NK-92 (cell line): ENCODE results near the gene GRK5.

Source experiments
- DNase-seq: peaks from one replicate; lab custom pipeline; 2025; ENCODE audit not compliant: unreplicated experiment; lab: John Stamatoyannopoulos, UW

The GRK5 gene

DNA sequence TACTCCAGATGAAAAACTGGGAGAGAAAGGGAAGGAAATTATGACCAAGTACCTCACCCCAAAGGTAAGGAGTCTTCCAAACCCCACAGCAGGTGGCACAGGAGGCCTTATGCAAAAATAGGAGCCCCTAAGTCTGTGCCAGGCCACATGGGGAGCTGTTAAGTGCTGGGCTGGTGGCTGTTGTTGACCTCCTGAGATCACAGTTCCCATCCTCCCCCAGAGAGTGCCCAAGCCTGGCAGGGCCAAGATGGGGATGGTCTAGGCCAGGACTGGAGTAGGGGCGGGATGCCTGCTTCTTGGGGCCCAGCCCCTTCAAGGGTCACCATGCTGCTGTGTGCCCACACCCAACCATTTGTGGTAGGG lies 189.3 kb downstream of the GRK5 start:
- no peak for DNase-seq

DNA sequence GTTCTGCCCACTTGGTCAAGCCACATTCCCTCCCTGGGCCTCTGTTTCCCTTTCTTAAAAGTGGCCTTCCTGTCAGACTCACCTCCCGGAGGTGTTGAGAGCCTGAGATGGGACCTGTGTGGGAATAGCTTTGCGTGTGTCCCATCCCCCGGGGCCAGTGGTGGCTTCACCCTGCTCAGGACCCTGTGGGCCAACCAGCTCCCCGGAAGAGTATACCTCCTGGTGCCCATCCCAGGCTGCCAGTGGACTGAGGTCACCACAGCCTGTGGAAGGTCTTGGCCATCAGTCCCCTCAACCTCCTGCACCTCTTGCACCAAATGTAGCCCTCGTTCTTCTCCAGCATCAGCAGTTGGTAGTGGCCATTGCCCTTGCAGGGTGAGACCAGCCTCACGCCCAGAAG lies 190.0 kb downstream of the GRK5 start:
- no peak for DNase-seq

DNA sequence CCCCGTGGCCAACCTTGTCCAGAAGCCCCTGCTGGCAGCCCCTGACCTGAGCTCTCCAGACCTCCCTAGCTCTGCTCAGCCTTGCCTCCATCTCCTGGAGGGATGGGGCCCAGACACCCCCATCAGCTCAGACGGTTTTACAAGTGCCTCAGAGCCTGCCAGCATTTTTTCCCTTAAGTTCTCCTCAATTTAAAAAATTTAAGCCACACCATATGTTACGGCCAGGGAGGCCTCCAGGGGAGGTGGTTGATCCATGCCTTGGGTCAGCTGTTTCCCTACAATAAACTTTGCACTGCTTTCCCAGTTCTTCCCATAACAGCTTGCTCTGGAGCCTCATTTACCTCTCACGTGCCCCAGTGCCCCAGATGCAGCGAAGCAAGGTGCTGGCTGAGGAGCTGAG lies 191.6 kb downstream of the GRK5 start:
- DNase-seq, result no peak

DNA sequence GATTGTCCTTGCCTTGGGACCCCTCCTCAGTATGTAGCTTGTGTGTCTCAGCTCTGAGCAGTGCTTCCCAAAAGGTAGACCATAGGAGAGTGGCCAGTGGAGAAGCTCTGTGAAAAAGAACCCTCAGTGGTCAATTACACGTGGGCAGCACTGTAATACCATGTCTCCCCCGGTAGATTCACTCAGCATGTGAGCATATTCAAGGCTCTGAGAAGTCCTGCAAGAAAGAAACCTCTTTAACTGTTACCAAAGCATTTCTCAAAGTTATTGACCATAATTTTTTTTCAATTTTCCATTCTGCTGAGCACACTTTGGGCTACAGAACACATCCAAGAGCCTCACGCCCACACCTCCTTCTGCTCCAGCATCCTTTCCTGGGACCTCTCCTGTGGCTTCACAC lies 192.1 kb downstream of the GRK5 start:
- DNase-seq, result no peak

DNA sequence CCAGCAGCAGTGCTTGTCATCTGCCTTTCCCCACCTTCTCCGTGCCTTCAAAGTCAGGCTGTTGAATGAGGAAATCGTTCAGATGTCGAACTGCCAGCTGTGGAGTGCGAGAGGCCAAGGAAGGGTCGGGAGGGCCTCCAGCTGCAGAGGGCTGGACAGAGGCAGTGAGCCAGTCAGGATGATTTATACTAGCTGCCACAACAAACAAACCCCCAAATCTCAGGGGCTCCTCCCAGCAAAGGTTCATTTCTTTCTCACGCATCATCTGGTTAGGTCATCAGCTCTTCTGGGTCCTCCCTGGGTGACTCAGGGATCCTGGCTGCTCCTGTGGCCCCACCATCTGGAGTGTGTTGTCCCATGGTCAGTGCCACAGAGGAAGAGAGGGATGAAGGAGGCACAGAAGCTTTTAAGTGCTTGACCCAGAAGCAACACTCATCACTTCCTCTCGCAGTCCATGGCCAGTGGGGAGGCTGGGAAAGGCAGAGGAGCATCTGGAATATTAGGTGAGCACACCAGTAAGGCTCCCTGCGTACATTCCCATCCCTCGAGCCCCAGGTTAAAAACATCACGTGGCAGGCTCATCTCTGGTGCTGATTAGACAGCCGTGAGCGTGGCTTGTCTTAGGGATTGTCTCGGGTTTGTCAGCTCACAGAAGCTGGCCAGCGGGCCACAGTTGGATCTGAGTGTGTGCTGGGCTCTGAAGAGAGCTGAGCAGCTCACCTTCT lies 194.5 kb downstream of the GRK5 start:
- DNase-seq, result no peak

DNA sequence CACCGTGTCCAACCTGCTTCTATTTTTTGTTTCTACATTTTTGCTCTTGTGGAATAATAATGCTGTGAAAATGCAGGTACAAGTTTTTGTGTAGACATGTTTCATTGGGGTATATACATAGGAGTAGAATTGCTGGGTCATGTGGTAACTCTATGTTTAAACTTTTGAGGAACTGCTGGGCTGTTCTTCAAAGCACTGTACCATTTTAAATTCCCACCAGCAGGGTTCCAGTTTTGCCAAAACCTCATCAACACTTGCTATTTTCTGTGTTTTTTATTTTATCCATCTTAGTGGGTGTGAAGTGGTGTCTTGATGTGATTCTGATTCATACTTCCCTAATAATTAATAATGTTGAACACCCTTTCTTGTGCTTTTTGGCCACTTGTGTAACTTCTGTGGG lies 196.6 kb downstream of the GRK5 start:
- DNase-seq, result no peak

DNA sequence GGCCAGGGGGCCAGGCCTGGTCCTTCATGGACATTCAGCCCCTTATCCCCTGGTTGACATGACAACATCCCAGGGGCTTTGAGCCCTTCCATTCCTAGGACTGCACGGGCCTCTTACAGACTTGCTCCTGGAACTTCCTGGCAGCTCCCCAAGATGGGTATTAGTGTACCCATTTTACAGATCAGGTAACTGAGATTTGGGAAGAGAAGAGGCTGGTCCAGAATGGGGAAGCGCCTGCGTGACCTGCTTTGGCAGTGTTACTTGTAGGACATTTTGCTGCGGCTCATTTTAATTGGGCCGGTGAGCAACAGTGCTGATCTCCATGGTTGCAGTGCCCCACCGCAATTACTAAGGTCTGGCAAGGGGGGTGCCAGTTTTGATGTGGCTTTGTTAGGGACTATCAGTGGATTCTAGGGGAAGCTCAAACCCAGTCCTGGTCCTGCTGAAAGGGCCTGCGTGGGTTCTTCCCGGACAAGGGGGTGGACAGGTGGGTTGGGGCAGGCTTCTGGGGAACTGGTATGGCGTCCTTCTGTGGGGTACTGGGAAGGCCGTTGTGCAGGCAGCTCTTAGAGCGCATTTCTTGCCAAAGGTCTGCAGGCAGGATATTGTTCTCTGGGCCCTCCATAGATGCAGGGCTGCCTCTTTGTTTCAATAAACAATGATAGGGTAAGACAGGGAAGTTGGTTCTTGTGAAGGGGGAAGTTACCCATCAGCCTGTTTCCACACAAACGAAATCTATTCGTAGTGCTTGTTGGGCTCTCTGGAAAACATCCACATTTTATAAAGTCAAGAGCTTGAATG lies 197.5 kb downstream of the GRK5 start:
- no peak for DNase-seq

DNA sequence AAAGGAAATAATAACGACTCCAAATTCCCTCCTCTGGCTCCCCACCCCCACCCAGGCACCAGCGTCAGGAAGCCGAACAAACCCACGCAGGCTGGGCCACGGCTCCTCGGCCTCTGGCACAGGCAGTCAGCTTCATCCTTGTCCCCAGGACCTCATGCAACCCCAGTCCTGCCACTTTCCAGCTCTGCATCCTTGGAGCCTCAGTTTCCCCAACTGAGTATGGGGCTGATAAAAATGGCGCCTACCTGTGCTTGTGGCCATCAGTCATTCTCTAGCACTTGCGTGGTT lies 198.1 kb downstream of the GRK5 start:
- DNase-seq, result no peak

DNA sequence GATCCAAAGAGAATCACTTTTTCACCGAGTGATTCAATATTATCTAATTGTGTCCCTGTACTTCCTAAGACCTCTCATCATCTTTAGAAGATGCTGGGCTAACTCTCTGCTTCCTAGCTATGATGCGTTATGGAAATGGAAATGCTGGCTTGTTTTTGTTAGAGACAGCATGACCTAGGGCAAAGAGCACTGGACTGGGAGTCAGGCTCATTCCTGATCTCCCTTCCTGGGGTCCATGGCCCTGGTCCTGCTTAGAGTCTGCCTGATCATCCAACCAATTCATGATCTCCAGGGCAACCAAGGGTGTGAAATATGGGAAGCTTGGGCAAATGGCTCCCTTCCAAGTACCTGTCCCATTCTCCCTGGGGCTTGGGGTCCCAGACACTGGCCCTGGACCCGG lies 198.8 kb downstream of the GRK5 start:
- DNase-seq, result no peak

DNA sequence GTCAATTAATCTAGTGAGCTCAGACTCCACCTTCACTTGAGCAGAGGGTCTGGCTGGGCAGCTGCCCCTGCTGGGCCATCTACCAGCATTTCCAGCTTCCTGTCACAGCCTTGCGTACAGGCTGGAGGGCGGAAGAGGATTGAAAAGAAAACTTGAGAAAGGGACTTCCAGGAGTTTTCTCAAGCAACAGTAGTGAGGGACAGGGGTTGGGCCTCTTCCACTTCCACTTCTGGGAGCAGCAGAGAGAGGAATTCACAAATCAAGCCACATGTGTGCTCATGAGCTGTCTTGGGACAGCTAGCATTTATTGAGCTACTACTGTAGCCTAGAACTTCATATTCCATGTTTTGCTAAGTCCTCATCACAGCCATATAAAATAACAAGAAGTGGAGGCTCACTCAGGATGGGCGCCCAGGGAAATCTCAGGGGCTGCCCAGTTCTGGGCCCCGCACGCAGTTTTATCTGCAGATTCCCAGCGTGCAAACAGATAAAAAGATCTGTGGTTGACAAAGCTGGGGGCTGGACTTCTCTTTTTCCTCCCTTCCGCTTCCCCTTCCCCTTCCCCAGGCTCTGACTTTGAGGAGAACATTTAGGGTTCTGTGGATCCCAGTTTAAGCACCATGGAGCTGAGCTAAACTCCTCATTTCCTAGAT lies 199.4 kb downstream of the GRK5 start:
- no peak for DNase-seq

DNA sequence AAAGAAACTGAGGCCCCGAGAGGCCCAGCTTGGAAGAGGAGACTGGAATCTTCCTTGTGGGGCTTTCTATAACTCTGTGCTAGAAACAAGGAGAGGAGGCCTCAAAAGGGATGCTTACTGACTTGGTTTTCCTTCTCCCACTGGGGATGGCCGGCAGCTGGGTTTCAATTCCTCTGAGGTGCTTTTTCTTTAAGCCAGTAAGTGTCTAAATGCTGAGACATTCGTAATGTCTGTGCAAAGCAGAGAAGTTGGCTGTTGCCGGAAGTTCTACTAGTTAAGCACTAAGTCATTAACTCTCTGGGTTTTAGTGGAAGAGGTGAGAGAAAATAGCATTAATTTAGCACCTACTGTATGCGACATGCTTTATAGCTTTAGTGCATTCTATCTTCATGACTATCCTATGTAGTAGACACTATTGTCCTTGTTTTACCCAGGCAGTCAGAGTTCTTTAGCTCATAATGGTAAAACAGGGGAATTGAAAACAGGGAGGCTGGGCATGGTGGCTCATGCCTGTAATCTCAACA lies 199.9 kb downstream of the GRK5 start:
- DNase-seq, result no peak

DNA sequence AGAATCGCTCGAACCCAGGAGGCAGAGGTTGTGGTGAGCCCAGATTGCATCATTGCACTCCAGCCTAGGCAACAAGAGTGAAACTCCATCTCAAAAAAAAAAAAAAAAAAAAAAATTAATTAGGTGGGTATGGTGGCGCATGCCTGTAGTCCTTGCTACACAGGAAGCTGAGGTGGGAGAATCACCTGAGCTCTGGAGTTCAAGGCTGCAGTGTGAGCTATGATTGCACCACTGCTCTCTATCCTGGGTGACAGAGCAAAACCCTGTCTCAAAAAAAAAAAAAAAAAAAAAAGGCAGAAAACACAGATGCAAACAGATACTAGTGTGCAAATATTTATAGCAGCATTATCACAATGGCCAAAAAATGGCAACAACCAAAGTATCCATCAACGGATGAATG lies 200.7 kb downstream of the GRK5 start:
- DNase-seq, result no peak

DNA sequence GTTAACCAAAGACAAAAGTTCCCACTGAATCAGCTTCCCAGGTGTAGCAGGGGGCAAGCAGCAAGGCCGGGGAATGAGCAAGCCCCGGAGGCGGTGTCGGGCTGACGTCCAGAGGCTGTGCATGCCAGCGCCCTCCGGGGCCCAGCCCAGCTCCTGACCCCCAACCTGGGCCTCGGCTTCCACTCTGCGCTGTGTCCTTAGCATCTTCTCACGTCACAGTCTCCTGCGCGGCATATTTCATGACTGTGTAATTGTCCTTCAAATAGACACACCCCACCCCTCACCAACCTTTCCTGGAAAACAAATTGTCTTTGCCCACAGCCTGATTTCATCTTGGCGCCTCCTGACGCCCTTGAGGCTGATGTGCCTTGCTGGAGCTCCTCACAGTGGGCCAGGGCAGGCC lies 201.6 kb downstream of the GRK5 start:
- no peak for DNase-seq

DNA sequence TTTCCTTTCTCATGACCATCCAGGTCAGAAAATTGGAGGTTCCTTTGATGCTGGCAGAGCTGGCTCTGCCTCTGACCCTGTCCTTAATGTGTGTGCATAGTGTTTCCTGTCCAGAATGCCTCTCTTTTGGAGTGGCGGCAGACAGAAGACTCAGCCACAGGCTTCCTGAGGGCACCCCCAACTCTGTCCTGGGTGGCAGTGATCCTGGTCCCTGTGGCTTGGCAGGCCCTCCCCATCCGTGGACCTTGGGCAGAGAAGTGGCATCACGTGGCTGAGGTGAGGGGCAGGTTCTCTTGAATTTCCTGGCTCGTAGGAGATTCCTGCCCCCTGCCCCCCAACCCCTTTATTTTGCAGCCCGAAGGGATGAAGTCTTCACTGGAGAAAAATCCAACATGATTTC lies 202.0 kb downstream of the GRK5 start:
- DNase-seq, result no peak

DNA sequence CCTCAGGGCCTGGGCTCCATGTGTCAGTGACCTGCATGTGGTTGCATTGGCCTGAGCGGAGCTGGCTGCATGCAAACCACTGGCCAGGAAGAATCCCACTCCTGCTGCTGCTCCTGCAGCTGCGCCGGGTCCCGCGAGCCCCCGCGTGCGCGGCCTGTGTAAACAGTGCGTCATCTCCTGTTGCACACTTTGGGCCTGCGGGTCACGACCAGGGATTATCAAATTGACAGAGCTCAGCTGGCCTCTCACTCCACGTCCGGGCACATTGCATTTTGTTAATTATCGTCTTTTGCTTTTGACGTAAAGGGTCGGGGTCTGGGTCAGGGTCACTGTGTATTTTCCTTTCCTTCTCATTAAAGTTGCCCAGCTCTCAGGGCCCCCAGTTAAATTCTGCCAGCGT lies 202.5 kb downstream of the GRK5 start:
- no peak for DNase-seq

DNA sequence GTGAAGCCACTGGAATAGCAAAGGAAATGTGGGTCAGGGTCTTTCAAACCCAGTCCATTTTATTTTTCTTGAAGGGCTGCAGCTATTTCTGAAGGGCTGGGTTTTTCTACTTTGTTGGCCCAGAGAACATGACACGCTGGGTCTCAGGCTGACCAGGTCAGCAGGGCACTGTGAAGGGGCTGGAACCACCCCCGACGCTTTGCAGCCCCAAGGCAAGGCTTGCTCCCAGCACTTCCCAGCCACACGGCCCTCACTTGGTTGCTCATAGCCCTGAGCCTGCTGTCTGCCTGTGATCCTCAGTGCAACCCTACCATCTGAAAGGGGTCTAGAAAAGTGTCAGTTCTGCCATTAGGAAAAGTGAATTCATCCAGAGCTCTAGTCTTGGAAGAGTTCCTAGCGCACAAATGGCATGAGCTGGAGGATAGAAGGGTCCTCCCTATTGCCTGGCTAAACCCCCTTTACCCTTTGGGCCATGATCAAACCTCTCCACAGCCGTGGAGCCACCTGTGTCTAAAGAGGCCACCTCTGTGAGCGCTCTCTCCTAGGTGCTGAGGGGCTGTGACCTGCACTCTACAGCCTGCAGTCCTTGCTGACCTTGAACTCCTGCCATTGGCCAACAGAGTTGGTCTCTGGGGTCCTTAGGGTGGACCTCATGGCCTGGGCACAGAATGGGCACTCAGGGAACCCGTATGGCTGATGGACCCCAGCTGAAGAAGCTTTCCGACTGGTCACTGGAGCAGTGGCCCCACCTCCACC lies 203.2 kb downstream of the GRK5 start:
- DNase-seq, result no peak

DNA sequence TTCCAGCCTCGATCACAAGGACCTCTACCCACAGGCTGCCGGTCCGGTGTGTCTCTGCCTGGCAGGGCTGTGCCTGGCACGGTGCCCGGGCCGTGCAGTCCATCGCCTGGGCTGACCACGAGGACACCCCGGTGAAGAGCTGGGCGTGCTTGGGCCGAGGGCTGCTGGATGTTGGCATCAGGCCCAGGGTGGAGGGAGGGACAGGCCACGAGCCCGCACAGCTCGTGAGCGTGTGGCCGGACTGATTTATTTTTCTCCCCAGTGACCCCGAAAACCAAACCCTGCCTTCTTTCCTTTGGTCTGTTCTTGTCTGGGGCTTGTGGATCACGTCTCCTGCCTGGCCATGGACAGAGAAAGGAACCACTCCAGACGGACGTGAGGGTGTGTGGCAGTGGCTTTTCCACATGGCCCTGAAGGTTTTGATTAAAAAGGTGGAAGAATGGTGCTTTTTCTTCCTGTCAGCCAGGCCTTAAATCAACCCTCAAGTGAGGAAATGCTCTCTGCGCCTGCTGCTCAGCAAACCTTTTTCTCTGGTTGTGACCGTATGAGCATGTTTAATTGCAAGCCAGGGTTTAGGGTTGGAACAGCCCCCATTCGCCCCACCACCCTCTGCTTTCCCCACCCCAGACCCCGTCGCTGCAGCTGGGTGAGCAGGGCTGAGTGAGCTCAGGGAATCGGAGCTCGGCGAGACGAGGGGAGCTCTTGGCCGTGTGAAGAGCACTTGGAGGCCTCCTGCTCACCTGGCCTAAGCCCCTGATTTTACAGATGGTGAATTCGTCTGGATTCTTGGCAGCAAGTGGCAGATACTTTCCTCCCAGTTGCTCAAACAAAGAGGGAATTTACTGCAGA lies 205.1 kb downstream of the GRK5 start:
- DNase-seq, result no peak

DNA sequence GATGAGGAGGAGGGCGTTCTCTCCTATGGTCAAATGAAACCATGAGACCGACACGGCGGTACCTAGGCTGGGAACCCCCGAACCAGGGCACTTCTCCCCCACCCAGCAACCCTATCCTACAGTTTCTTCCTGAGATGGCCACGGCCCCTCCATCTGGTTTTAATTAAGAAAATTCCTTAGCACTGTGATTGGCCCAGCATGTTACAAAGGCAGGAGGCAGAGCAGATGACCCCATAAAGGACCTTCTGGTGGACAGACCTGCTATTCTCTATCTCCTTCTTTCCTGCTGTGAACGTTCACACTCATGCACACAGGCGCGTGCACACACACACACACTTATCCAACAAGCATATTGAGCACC lies 205.7 kb downstream of the GRK5 start:
- DNase-seq, result no peak

DNA sequence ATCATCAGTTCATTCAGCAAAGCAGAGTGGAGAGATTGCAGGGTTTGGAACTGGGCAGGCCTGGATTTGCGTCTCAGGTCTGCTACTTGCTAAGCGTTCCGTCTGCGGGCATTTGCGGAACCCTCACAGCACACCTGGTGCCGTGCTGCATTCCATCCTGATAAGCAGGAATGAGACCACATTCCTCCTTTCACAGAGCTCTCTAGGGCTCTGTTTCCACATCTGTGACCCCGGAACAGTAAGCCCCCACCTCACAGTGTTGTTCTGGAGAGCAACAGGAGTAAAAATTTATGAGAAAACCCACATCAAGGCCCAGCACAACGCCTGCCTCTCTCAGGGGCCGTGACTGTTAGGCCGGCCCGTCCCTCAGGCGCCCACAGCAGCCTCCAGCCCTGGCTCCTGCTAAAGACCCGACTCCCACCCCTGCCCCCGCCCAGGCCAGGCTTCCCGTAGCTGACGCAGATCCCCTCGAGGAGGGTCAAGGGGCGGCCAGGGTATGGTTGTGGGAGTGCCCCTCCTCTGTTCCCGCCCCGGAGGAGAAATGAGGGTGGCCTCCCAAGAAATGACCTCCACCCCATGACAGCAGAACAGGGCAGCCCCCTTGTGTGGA lies 206.2 kb downstream of the GRK5 start:
- no peak for DNase-seq

DNA sequence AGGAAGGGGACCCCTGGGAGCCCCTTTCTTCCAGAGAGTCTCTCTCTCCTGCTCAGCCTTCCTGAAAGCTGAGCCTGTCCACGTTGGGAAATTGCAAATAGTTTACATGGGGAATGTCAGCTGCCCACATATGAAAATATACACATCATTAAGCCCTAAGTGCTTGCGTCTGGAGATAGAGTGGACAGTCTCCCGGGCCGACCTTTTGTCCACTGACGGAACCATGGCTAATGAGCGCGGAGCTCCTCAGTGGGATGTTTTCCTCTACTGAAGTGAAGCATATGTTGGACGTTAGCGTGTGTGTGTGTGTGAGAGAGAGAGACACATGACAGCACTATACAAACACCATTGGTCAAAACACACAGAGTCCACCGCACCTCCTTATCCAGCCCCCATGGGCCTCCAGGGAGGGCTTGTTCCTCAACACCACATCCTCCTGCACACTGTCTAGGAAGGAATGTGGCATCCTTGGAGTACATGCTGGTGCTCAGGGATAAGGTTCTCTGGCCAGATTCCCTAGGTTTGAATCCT lies 206.8 kb downstream of the GRK5 start:
- DNase-seq, result no peak
